Testis (tissue), 2 donors: ENCODE data around the gene TFPI2.

Experiments
- POLR2A ChIP-seq: fragments of 450-650 bp; IDR thresholded peaks from one replicate; pipeline ENCODE4 v1.6.1; 2017; ENCODE audit warnings: antibody characterized with exemption, mild to moderate bottlenecking, moderate library complexity
- TF ChIP-seq, protein P1 (sequence below), 3 experiments: fragments of 450-650 bp in 2 of 3; fragments of 200-600 bp in 1 of 3; sonication (generic) in 1 of 3; IDR thresholded peaks; one replicate each; pipeline ENCODE4 v1.5.1; 2016 to 2019; ENCODE audit warnings: antibody characterized with exemption in 3 of 3, mild to moderate bottlenecking in 2 of 3, moderate library complexity in 1 of 3

DNA sequence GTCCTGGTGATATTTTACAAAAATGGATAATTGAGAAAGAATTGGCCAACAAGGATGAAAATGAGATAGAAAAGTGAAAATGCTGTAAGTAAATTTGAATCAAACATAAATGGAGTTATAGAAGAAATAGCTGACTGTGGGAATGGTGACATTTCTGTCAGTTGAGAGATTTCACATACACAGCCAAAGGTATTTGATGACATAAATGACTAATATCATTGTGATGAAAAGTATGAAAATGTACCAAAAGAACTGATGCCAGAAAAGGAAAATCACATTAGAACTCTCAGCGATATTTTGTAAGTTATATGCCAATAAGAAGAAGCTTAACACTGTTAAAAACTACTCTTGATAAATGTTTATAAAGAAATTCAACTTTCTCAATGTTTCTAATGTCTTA is 54.9 kb downstream of the TFPI2 start:
- TF ChIP-seq, protein P1, sequence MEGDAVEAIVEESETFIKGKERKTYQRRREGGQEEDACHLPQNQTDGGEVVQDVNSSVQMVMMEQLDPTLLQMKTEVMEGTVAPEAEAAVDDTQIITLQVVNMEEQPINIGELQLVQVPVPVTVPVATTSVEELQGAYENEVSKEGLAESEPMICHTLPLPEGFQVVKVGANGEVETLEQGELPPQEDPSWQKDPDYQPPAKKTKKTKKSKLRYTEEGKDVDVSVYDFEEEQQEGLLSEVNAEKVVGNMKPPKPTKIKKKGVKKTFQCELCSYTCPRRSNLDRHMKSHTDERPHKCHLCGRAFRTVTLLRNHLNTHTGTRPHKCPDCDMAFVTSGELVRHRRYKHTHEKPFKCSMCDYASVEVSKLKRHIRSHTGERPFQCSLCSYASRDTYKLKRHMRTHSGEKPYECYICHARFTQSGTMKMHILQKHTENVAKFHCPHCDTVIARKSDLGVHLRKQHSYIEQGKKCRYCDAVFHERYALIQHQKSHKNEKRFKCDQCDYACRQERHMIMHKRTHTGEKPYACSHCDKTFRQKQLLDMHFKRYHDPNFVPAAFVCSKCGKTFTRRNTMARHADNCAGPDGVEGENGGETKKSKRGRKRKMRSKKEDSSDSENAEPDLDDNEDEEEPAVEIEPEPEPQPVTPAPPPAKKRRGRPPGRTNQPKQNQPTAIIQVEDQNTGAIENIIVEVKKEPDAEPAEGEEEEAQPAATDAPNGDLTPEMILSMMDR (IDR thresholded peaks at IDR 0.05) = no peak
- no peak for TF ChIP-seq POLR2A
